Brain pericyte (primary cell): ENCODE data around the gene TMEM185B.
"Not testable (repeated sequence)": the region's sequence is repeated elsewhere in the genome, so short reads cannot be mapped to it uniquely, and the experiment has no call there.

Experiments
- DNase-seq: peaks from one replicate; pipeline ENCODE4 v3.0.0-alpha.2; 2012; ENCODE audit warnings: low read depth, low spot score

Gene TMEM185B

DNA sequence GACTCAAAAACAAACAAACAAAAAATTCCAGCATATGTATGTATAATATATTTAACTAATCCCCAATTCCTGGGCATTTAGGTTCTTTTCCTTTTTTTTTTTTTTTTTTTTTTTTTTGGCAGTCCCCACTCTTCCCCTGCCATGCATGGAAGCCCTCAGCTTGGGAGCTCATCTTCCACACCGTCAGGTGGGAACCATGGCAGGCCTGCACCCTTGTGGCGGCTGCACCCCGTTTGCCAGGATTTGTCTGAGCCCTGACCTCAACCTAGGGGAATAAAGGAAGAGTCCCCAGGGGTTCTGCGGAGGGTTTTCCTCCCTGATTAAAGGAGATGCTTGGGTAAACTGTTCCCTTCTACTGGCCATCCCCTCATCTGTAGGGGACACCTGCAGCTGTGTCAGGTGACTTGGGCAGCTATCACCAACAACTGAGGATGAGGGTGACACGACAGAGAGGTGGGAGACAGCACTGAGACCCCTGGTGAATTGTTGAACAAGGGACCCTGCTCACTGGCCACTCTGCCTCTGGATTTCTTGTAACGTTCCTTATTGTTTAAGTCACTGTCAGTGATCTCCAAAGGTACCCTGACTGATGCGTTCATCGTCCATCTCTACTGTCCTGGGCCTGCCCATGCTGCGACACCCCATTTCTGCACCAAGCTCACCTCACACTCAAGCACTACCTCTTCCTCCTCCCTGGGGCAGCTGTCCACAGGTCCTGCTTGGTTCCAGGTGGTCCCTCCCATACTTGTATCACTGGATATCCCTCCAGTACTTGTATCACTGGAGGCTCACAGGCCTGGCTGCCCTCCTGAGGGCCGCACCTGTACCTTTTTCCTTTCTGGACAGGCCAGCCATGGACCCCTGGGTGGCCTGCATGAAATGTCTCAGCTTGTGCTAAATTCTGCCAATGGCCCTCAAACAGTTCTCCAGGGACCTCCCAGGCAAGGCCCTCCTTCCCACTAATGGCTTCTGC lies 14.5 kb downstream of the TMEM185B start:
- no peak for DNase-seq

DNA sequence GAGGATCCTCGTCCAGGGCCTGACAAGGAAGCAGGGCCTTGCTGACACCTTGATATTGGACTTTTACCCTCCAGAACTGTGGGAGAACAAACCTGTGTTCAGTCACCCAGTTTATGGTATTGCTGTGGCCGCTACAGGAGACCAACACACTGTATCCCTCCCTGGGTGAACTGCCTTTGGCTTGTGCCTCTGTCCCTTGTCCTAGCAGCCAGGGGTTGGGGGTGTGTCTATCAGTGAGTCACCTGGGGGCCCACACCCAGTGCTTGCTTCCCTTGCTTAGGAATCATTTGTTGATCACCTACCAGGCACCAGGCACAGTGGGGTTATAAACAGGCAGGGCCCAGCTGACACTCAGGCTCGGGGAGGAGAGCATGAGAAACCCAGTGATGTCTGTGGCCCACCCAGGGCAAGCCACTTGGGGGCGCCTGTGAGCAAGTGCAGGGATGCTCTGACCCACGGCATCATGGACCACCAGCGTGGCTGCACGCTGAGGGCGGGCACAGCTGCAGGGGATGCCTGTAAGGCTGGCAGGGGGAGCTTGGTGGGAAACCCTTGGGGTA lies 17.1 kb downstream of the TMEM185B start:
- no peak for DNase-seq

DNA sequence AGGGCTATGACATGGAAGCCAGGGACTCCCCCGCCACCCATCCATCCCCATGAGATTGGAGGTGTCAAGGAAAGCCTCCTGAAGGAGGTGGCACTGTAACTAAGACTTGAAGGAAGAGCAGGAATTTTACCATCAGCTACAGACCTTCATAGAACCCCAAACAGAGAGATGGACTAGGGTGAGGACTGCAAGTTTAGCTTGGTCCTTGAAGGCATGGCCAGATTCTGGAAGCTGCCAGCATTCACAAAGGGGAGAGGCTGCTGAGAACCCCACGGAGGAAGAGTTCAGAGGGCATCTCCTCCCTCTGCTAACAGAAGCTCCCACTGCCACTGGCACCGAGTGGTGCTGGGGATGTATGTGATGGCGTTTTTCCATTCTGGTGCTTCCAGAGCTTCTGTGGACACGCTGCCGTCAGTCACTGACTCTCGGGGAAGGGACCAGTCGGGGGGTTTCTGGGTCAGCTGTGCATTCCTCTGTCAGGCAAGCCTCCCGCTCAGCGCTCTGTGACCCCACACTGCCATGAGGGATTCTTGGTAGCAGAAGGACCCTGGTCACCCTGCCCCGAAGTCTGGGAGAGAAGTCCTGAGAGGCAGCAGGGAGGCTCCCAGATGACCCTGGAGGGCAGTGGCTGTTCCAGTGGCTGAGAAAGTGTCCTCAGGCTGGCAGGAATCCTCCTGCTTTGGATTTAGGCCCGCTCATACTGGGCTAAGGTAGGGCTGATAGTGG lies 18.1 kb downstream of the TMEM185B start:
- DNase-seq: no peak

DNA sequence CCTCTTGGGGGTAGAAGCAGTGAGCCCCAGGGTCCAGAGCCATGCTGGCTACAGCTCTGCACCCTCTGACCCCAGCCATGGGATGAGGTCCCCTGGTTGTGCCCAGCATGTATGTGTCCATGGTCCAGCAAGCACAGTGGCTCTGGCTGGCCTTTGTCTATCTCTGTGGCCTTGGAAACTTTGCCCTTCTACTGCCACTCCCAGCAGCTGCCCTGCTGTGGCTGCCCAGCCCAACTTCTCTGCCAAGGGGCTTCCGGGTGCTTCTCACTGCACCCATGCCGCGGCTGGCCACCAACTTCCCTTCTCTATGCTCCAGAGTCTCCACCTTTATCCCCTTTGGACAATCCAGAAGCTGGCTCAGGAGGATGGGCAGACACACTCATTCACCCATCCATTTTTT lies 18.8 kb downstream of the TMEM185B start:
- no peak for DNase-seq

DNA sequence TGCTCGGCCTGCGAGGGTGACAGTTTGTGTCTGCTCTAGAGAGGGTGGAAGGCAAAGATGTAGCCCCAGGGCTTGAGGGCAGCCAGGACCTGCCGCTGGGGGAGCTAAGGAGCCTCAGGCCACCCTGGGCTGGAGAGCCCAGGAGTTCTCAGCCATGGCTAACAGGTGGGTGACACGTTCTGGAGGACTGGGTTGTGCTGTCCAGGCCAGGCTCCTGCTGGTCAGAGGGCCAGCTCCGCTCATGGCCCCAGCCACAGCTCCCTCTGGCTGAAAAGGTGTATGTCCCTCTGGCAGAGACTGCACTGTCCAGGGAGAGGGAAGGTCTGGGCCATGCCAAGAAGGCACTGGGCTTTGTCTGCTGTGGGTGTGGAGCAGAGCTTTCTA lies 19.2 kb downstream of the TMEM185B start:
- DNase-seq: no peak

DNA sequence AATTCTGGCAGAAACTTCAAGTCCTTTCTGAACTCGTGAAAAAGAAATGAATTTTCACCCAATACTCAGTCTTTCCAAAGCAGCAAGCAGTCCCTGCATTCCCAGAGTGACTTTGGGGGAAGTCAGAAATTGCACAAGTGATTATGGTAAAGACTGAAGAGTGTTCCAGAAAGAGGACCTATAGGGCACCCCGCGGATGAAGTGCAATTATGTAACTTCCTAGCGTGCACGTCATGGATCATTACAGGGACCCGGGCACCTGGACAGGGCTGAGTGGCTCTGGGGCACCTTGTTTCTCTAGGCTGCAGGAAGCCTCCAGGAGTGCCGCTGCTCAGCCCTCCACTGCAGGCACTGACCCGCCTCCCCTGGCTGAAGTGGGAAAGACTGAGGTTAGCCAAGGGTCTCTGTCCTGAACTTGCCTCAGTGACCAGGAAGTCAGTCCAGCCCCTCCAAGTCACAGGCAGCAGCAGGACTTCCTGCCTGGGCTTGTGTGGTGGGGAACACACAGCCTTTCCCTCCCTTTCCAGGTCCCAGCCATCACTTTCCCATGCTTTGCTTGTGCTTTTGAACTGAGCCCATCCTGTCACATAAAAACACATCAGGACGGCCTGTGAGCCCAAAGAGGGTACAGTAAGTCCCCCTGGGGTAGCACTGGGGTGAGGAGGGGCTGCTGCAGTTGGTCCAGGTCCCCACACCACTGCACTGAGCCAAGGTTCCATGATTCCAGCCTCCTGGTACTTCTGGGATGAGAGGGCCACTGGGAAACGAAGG lies 19.8 kb downstream of the TMEM185B start:
- no peak for DNase-seq

DNA sequence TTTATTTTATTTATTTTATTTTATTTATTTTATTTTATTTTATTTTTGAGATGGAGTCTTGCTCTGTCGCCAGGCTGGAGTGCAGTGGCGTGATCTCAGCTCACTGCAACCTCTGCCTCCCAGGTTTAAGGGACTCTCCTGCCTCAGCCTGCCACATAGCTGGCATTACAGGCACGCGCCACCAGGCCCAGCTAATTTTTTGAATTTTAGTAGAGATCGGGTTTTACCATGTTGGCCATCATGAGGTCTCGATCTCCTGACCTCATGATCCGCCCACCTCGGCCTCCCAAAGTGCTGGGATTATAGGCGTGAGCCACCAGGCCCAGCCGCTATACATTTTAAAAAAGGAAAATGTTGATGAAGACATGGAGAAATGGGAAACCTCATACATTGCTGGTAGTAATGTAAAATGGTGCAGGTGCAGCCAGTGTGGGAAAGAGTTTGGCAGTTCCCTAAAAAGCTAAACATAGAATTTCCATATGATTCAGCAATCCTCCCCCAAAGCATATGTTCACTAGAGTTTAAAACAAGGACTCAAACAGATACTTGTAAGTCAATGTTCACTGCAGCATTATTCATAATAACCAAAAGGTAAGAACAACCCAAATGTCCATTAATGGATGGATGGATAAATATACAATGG lies 23.3 kb downstream of the TMEM185B start:
- DNase-seq: not testable (repeated sequence)

DNA sequence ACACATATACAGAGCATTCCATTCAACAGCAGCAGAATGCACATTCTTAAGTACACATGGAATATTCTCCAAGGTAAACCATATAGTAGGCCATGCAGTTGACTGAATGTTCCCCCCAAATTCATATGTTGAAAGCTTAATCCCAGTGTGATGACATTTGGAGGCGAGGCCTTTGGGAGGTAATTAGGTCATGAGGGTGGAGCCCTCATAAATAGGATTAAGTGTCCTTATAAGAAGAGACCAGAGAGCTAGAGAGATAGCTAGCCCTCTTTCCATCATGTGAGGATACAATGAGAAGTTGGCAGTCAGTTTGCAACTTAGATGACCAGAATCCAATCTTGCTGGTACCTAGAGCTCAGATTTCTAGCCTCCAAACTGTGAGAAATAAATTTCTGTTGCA lies 27.6 kb downstream of the TMEM185B start:
- no peak for DNase-seq

DNA sequence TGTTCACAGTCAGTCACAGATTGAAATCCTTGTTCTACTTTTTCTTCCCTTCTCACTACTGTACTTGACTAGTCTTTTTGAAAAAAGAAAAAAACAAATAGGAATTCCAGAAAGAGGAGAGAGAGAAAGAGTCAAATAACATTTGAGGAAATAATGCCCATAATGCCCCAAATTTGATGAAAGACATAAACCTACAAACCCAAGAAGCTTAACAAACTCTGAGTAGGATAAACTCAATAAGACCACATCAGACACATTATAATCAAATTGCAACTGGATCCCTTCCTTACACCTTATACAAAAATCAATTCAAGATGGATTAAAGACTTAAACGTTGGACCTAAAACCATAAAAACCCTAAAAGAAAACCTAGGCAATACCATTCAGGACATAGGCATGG lies 30.9 kb downstream of the TMEM185B start:
- DNase-seq: no peak

DNA sequence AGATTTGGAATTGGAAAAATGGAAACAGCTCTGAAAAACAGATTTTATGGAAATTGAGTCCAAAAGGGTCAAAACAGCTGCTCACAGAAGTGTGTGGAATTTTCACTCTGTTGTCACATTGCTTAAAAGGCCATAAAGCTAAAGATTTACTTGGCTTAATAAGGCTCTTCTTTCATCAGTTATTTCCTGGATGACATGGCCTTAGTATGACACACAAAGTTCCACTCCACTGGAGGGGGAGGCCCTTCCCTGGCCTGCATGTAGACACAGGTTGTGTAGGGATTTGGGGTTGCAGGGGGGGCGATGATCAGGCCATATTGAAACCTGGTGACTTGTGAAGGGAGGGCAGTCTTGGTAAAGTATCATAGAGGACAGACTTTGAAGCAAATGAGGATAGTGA lies 34.0 kb downstream of the TMEM185B start:
- no peak for DNase-seq

DNA sequence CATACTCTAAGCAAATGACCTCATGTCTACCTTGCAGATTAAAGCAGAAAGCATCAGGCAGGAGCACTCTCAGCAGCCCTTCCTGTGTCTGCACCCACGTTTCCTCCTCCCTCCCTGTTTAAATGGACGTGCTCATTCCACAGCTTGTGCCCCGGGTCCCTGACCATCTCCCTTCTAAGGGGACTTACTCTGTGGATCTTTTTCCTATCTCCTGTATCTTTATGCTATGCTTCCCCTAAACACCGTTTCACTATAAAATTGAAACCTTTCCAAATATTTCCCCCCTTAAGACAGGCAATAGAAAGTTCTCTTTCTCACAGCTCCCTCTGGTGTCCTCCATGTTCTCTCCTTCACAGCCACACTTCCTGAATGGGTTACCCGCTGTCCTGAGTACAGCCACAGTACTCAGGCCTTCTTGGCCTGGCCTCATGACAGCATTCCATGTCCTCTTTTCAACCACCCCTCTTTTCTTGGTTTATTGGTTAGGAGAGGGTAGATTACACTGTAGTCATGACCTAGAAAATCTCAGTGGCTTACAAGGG lies 41.1 kb downstream of the TMEM185B start:
- DNase-seq: no peak

DNA sequence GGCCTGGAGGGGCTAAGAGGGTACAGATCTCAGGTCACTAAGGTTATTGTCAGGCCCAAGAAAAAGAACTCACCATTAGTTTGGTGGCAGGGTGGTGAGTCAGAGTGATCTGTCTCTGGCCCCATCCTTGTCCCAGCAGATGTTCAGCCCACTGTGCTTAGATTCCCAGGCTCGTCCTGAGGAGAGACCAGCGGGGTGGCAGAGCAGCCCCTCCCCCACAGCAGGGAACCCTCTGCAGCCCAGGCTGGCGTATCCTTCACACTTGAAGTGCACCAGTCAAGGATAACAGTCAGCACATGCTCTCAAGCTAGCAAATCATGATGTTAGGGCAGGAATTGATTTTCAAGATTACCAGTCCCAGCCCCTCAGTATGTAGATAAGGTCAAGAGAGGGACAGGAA lies 43.1 kb downstream of the TMEM185B start:
- peak; percentile 38 for DNase-seq

DNA sequence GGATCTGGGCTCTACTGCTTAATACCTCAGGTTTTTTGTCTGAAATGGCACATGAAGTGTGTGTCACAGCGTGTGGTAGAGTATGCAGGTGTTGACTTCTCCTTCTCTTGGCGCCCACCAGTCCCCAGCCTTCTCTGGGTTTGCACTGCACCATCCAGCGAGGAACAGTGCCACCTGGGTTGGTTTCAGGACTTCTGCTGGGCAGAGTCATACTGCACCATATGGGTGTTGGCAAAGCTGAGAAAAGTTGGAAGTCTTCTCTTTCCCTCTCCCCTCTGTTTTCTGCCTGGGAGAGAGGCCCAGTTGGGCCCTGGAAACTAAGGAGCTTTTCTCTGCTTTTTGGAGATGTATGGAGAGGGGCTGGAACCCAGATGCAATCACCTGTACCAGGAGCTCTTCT lies 43.8 kb downstream of the TMEM185B start:
- DNase-seq: no peak

DNA sequence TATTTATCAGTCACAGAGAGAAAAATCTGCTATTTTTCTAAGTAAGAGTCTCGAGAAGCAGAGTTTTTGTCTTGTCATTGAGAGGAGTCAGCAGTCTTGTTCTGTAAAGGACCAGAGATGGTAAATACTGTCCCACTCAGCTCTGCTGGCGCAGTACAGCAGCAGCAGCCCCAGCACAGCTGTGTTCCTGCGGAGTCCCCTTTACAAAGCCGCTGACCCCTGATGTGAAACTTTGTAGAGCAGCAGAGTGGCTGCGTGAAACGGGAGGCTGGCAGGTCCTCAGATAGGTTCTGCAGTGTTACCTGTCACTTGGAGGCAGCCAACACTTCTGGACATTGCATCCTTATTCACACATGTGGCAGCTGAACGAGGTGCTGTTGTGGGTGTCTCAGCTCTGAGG lies 45.2 kb downstream of the TMEM185B start:
- DNase-seq: no peak

DNA sequence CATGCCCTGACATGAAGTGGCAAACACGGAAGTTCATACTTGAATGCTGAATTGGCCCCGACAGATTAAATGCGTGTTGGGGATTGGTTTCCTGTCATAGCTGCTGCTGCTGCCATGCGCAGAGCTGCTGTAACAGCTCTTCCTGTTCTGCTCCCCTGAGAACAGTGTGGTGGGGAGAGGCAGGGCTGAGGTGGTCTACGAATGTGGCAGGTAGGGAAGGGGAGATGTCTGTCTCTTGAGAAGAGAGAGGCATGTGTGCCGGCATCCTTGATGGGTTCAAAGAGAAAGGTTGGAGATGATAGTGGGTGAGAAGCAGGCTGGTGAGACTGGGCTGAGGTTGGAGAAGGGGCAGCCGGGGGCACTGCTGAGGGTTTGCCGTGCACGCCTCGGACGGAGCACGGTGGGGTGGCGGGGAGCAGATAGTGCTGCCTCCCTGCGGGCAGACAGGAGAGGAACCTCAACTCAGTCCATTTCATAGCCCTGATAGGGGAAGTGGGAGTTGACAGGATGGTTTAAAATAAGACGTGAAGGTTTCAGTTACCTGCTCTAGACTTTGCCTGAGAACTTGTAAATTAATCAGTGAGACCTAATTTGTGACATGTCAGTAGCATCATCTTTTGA lies 46.1 kb downstream of the TMEM185B start:
- DNase-seq: no peak

DNA sequence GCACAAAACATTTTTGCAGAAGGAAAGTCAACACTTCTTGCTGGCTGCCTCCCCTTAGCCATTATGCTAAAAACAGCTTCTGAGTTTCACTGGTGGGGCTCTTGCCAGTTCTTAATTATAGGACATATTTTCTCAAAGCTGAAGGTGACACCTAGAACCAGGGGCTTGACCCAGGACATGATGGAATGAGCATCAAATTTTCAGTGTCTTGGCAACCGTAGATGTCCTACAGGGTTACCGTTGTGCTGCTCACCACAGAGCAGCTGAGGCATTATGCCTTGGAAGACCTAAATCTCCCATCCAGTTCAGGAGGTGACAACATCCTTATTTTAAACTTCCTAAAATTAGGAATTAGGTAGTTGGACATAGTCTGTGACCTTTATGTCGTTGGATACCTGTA lies 46.7 kb downstream of the TMEM185B start:
- DNase-seq: no peak

DNA sequence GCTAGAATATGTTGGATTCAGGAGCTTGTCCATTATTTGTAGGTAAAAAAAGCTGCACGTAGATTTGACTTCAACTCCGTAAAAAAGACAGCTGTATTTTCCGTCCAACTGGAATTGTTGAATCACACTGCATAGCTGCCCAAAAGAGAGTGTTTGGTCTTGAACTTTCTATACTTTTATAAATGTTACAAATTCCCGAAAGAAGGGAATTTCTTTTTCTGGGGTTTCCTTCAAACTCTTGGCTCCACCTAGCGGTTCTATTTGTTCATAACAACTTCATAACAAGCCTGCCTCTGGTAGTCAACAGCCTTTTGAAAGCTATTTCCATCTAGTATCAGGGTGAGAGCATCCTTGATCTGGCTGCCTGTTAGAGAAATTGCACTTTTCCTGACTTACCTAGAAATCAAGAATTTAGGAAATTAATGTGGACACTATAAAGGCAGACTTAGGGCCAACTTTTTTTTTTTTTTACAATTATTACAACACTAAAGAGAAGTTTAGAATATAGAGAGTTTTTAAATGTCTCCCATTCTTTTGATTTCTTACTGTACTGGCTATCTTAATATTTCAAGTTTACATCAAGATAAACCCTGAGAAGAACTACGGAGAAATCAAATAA lies 48.1 kb downstream of the TMEM185B start:
- DNase-seq: peak; percentile 17
